ENCODE measurements around the gene MRPS22.

- TF ChIP-seq CTCF (IDR thresholded peaks at IDR 0.05) (no peak), POLR2A (IDR thresholded peaks at IDR 0.05) (peak; percentile 70 to 95 (median 93))
These were observed 45.9 kb downstream of the MRPS22 start, which contains the start of gene COPB2 for GRCh38 chr3:139389552-139390368.
